A549 (cell line): ENCODE results near the gene DDX31. TPM values are rescaled to one million over a fixed set of nuclear protein-coding genes. Genes with fewer than 3 reads are reported as not detected.

Experiments used
- ATAC-seq, 2 experiments: fragments of 200-7000 bp in 1 of 2; fragments of >200 bp in 1 of 2; cut with Nextera tagmentation in 1 of 2; cut with Tn5 transposase in 1 of 2; 3 replicates each; pipeline versions ENCODE4 v1.8.0 to v1.9.1; 2018 to 2020; ENCODE audit warnings: mild to moderate bottlenecking in 1 of 2, moderate library complexity in 1 of 2
- CTCF ChIA-PET: fragments of 300-600 bp; sonication (Branson Sonifier 250); formaldehyde crosslinking; extraction: SDS; loops from one replicate; lab custom pipeline; 2021; ENCODE audit warnings: antibody characterized with exemption, inconsistent platforms; lab: Yijun Ruan, JAX
- POLR2A ChIA-PET: fragments of 350-600 bp; formaldehyde crosslinking; extraction: SDS; loops from one replicate; lab custom pipeline; 2021; ENCODE audit warnings: antibody characterized with exemption, inconsistent platforms; lab: Yijun Ruan, JAX
- DNase-seq, 2 experiments: peaks; one replicate each; pipeline versions ENCODE4 v3.0.0 to v3.0.0-alpha.2; 2011 to 2016; ENCODE audit warnings: low read depth in 1 of 2, low spot score in 1 of 2
- FAIRE-seq: peaks from 2 replicates; lab custom pipeline; 2011; peaks lifted over from hg19 to GRCh38; lab: Jason Lieb, UNC
- H3K27ac ChIP-seq, 2 experiments: fragments of >200 bp; sonication (Bioruptor Twin); formaldehyde crosslinking; 3 replicates each; pipeline ENCODE4 v1.5.1; 2016 to 2017
- H3K4me1 ChIP-seq: fragments of >200 bp; sonication (Bioruptor Twin); formaldehyde crosslinking; 3 replicates; pipeline ENCODE4 v1.6.1; 2016
- H3K4me2 ChIP-seq: fragments of >200 bp; sonication (Bioruptor Twin); formaldehyde crosslinking; 3 replicates; pipeline ENCODE4 v1.6.1; 2016
- H3K4me3 ChIP-seq: fragments of >200 bp; sonication (Bioruptor Twin); formaldehyde crosslinking; 3 replicates; pipeline ENCODE4 v1.5.1; 2016
- H3K9me3 ChIP-seq: fragments of >200 bp; sonication (Bioruptor Twin); formaldehyde crosslinking; 3 replicates; pipeline ENCODE4 v1.6.1; 2016
- BHLHE40 ChIP-seq: IDR thresholded peaks from 2 replicates; pipeline ENCODE4 v1.6.1; 2012; ENCODE audit warnings: low read depth, low read length, inconsistent platforms
- CHD2 ChIP-seq: fragments of 150-350 bp; IDR thresholded peaks from 2 replicates; pipeline ENCODE4 v1.6.1; 2014; ENCODE audit warnings: low read length; ENCODE audit not compliant: partially characterized antibody
- CHD4 ChIP-seq: fragments of 200-600 bp; sonication (generic); IDR thresholded peaks from 2 replicates; pipeline ENCODE4 v1.6.1; 2016; ENCODE audit warnings: antibody characterized with exemption, mild to moderate bottlenecking, borderline replicate concordance
- EHF ChIP-seq: fragments of 250-450 bp; sonication (Bioruptor Pico); IDR thresholded peaks from 2 replicates; pipeline ENCODE4 v1.5.0; 2020; ENCODE audit warnings: mild to moderate bottlenecking
- EP300 ChIP-seq, 2 experiments: fragments of >200 bp; sonication (Bioruptor Twin); formaldehyde crosslinking; IDR thresholded peaks; 2 replicates in 1 of 2; 3 replicates in 1 of 2; pipeline ENCODE4 v1.6.1; 2016 to 2017
- HEYL ChIP-seq: fragments of 250-450 bp; sonication (Bioruptor Pico); IDR thresholded peaks from 2 replicates; pipeline ENCODE4 v1.8.0; 2021; ENCODE audit warnings: mild to moderate bottlenecking, moderate library complexity
- HOXB13 ChIP-seq: fragments of 250-450 bp; sonication (Bioruptor Pico); IDR thresholded peaks from 2 replicates; pipeline ENCODE4 v1.5.0; 2020; ENCODE audit warnings: low read depth, mild to moderate bottlenecking, moderate library complexity
- HOXB5 ChIP-seq: fragments of 250-450 bp; sonication (Bioruptor Pico); IDR thresholded peaks from 2 replicates; pipeline ENCODE4 v1.5.0; 2020; ENCODE audit warnings: mild to moderate bottlenecking, moderate library complexity
- JUN ChIP-seq, 2 experiments: fragments of >200 bp; sonication (Bioruptor Twin); formaldehyde crosslinking; IDR thresholded peaks; 2 replicates in 1 of 2; 3 replicates in 1 of 2; pipeline ENCODE4 v1.6.1; 2016 to 2017
- RAD21 ChIP-seq, 2 experiments: fragments of >200 bp in 1 of 2; sonication (Bioruptor Twin) in 1 of 2; formaldehyde crosslinking in 1 of 2; IDR thresholded peaks in 1 of 2; conservative IDR thresholded peaks in 1 of 2; 2 replicates in 1 of 2; 3 replicates in 1 of 2; pipeline ENCODE4 v1.6.1; 2012 to 2018; ENCODE audit warnings: inconsistent platforms in 1 of 2
- SMC3 ChIP-seq: fragments of >200 bp; sonication (Bioruptor Twin); formaldehyde crosslinking; IDR thresholded peaks from 3 replicates; pipeline ENCODE4 v1.6.1; 2018; ENCODE audit warnings: inconsistent platforms
- ZC3H11A ChIP-seq: fragments of 450-650 bp; IDR thresholded peaks from 2 replicates; pipeline ENCODE4 v1.6.1; 2014; ENCODE audit warnings: antibody characterized with exemption, mild to moderate bottlenecking
- WGBS: methylation state at CpG from one replicate; pipeline ENCODE4 v1.1.6; 2017; ENCODE audit errors: missing lambda C conversion rate; 5-methylcytosine and 5-hydroxymethylcytosine counted together
- polyA plus RNA-seq, 4 experiments: library from polyadenylated mRNA; depleted of rRNA in 3 of 4; stranded (reverse); fragments of >200 nt; fragmentation: RNase III in 1 of 4; extraction: RNeasy Plus Mini Kit Qiagen cat#74134 plus additional on column Dnase treatment in 1 of 4; gene quantifications; 2 replicates in 3 of 4; 3 replicates in 1 of 4; pipeline ENCODE4 v1.2.3, GENCODE V29; 2011 to 2017
- TF ChIP-seq, protein P1 (sequence below): fragments of 450-650 bp; IDR thresholded peaks from 2 replicates; pipeline ENCODE4 v1.6.1; 2014; ENCODE audit warnings: antibody characterized with exemption
- TF ChIP-seq, protein P2 (sequence below): fragments of >200 bp; sonication (Bioruptor Twin); formaldehyde crosslinking; IDR thresholded peaks from 3 replicates; pipeline ENCODE4 v1.5.1; 2016

DDX31 gene
- polyA plus RNA-seq, 2 of the 4 experiments (the other 2 are of a cell fraction): 20.0 to 30.1 TPM

- TF ChIP-seq, protein P1, sequence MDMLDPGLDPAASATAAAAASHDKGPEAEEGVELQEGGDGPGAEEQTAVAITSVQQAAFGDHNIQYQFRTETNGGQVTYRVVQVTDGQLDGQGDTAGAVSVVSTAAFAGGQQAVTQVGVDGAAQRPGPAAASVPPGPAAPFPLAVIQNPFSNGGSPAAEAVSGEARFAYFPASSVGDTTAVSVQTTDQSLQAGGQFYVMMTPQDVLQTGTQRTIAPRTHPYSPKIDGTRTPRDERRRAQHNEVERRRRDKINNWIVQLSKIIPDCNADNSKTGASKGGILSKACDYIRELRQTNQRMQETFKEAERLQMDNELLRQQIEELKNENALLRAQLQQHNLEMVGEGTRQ: no peak
- TF ChIP-seq JUN (IDR thresholded peaks at IDR 0.05): no peak
- TF ChIP-seq EHF (CRISPR knock-in tag): no peak
- TF ChIP-seq ZC3H11A: no peak
Measured at GRCh38 chr9:132662152-132662945, 7.4 kb downstream of the DDX31 start (continued).

- CTCF ChIA-PET: interaction anchor here (0.7 to 1.8 kb wide), 2 partner anchors 10 to 15 kb away, joined by 3 to 5 read pairs; no protein-coding TSS in a partner anchor
Measured at GRCh38 chr9:132656299-132656698, 13.5 kb downstream of the DDX31 start.

DNA sequence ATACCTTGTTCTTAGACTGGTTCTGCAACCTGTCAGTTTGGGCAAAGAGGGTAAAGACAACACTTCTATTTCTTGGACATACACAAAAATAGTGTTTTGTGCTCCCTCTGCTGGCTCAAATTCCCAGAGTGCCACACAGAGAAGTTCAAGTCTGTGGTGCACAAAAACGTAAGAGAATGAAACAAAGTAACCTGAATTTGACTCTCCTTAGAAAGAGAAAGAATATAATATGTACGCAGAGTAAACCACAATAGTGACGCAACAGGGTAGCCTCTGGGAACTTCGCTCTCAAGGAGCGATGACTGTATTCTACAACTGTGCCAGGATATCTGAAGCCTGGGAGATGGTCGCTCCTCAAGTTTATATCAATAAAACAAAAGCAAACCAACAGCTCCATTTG lies 18.5 kb downstream of the DDX31 start:
- ATAC-seq (peak; percentile 59 to 75; a peak in 4 of 6 replicates), DNase-seq (peak in 1 of 2 experiments; percentile 31), FAIRE-seq (no peak)
- no peak overlapping the region for H3K4me3 ChIP-seq
- CTCF ChIA-PET: interaction anchor here (0.7 to 2.5 kb wide), 14 partner anchors 10 to 324 kb away, joined by 3 to 11 read pairs (median 4); partner anchors contain the start of genes CFAP77, DDX31 and GTF3C4
- H3K4me1 ChIP-seq: no peaks in the 10 kb centered on the region
- no peak overlapping the region for H3K4me2 ChIP-seq
- H3K9me3 ChIP-seq: no peaks in the 10 kb centered on the region
- WGBS: 68% methylated on average over 6 of the region's 6 CpGs
- POLR2A ChIA-PET: no interaction called here
- TF ChIP-seq RAD21 (conservative IDR thresholded peaks at IDR 0.05 in 1 of 2, IDR thresholded peaks at IDR 0.05 in 1 of 2) (peak; percentile 18 to 23; a peak in 1 of 5 replicates), SMC3 (peak; percentile 39; the same call in 2 of the 3 replicates), ZC3H11A (no peak)
- TF ChIP-seq, protein P2, sequence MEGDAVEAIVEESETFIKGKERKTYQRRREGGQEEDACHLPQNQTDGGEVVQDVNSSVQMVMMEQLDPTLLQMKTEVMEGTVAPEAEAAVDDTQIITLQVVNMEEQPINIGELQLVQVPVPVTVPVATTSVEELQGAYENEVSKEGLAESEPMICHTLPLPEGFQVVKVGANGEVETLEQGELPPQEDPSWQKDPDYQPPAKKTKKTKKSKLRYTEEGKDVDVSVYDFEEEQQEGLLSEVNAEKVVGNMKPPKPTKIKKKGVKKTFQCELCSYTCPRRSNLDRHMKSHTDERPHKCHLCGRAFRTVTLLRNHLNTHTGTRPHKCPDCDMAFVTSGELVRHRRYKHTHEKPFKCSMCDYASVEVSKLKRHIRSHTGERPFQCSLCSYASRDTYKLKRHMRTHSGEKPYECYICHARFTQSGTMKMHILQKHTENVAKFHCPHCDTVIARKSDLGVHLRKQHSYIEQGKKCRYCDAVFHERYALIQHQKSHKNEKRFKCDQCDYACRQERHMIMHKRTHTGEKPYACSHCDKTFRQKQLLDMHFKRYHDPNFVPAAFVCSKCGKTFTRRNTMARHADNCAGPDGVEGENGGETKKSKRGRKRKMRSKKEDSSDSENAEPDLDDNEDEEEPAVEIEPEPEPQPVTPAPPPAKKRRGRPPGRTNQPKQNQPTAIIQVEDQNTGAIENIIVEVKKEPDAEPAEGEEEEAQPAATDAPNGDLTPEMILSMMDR: peak; percentile 52
- TF ChIP-seq, protein P1: no peak
- H3K27ac ChIP-seq: no peak overlapping the region

More at GRCh38 chr9:132656299-132656698, 13.5 kb downstream of the DDX31 start:
- Histone ChIP-seq H3K27ac (no peak overlapping the region), H3K9me3 (no peaks in the 10 kb centered on the region), H3K4me3 (no peak overlapping the region), H3K4me1 (no peaks in the 10 kb centered on the region), H3K4me2 (no peak overlapping the region)
- 81% methylated on average over 6 of the region's 7 CpGs for WGBS
- no peak for ATAC-seq
- FAIRE-seq: no peak
- POLR2A ChIA-PET: interaction anchor here (1.3 kb wide), 1 partner anchor 14 kb away, joined by 4 read pairs; the partner anchor contains the start of genes DDX31 and GTF3C4
- DNase-seq: no peak
- no peak for TF ChIP-seq SMC3
- no peak for TF ChIP-seq EP300 (IDR thresholded peaks at IDR 0.05)
- TF ChIP-seq HOXB13 (CRISPR knock-in tag): no peak
- TF ChIP-seq HOXB5 (CRISPR knock-in tag): no peak
- TF ChIP-seq BHLHE40: no peak
- TF ChIP-seq HEYL (CRISPR knock-in tag): no peak
- no peak for TF ChIP-seq CHD4
- TF ChIP-seq, protein P1: no peak
- TF ChIP-seq CHD2: no peak
